CMK (cell line): ENCODE data around the gene PMM2.

Experiments used
- DNase-seq: peaks from one replicate; pipeline ENCODE4 v3.0.0-alpha.2; 2010; ENCODE audit warnings: low read depth

The PMM2 gene

GRCh38 chr16:8887952-8888560 is 90.4 kb downstream of the PMM2 start:
- DNase-seq = no peak

DNA sequence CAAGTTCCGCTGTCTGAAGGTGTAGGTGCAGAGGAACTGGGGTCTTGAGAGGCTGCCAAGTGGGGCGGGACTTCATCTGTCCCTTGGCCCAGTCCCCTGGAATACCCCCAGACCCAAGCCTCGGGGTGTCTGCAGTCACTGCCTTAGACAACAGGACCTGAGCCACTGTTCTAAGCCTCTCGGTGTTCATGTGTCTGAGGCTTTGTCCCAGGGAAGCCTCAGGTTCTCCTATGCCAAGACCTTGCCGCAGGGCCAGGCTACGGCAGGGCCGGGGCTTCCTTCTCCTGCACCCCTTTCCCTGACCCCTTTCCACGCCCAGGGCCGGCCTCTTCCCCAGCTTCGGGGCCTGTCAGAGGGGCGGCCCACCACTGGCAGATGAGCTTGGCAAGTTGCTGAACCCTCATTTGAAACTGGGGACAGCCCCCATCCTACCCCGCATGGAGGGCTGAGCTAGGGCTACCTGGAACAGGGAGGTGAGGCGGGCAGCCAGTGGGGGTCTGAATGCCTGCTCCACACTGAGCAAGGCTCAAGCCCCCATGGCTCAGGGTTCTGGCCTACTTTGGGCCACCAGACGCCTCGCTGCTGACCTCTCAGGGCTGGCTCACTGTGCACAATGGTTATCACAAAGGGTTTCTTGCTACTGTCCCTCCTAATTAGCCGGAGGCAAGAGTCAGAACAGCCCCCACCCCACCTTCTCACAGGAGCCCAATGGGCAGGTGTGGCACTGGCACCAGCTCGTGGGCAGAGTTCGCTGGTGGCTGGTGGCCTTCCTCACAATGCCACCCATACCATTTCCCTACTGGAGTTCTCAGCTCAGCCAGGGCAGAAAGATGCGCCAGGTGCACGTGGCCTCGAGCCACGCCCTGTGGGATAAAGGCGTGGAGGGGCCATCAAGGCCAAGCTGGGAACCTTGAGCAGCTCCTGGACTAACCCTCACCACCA is 91.6 kb downstream of the PMM2 start:
- DNase-seq = no peak

DNA sequence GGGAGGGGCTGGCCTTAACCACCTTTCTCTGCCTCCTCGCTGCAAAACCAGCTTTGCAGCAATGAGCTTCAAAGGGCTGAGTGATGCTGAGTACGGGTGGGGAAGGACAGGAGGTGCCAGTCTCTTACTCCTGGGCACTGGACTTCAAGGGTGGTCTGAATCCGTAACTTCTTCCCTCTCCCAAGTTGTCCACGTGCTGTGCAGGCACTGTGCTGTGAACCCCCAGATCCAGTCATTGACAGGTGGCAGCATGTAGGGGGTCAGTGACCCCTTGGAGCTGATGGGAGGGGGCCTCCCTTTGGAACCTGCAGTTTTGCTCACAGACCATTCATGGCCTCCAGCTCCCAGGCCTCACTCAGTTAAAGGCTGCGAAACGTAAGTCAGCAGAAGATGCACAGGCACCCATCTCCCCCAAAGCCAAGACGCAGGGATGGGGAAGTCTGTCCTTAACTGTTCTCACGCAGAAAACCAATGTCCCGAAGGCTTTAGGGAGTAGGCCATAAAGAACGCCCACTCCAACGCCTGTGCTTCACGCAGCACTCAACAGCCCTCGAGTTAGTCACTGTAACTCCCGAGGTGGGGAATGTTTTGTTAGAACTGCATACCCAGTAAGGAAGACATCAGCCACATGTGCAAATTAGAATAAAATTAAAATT is 92.4 kb downstream of the PMM2 start:
- no peak for DNase-seq

- no peak for DNase-seq
Observed at GRCh38 chr16:8890549-8890921, 92.9 kb downstream of the PMM2 start.

- no peak for DNase-seq
Observed at GRCh38 chr16:8892101-8892575, 94.5 kb downstream of the PMM2 start.

- no peak for DNase-seq
Observed at GRCh38 chr16:8893426-8893825, 95.8 kb downstream of the PMM2 start.

DNA sequence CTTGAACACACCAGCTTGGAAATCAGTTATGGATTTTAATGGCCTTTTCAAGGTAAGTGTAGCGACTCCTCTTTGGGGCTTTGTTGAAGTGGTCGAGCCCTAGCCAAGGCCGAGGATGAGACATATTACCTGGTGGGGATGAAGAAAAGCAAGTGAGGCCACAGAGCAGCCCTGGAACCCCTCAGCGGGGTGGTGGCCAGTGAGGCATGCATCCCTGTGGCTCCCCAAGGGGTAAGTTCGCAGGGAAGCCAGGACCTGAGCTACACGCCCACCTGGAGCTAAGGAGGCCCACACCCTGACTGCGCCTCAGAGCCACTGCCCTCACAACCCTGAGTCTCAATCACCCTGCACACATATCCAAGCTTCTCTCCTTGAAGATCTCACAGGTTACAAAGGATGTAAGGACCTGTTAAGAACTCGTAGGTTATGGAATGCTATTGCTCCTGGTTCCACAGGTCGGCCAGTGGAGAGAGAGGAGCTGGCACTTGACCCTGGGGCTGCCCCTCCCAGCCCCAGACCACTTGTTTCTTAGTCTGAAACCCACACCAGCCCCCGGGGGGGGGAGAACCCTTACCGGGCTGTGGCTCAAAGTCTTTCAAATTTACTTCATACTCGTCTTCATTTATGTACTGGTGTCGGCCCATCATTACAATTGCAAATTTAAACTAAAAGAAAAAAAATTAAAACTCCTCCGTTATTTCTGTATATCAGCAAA is 96.5 kb downstream of the PMM2 start:
- no peak for DNase-seq

- DNase-seq = no peak
Observed at GRCh38 chr16:8894736-8895334, 97.2 kb downstream of the PMM2 start.

GRCh38 chr16:8898660-8899318 is 101.2 kb downstream of the PMM2 start:
- DNase-seq = no peak
